ENCODE measurements around the gene CFAP161.
A peak's percentile ranks its signal among the peaks of the same experiment; 100 is the strongest.

Gene CFAP161

DNA sequence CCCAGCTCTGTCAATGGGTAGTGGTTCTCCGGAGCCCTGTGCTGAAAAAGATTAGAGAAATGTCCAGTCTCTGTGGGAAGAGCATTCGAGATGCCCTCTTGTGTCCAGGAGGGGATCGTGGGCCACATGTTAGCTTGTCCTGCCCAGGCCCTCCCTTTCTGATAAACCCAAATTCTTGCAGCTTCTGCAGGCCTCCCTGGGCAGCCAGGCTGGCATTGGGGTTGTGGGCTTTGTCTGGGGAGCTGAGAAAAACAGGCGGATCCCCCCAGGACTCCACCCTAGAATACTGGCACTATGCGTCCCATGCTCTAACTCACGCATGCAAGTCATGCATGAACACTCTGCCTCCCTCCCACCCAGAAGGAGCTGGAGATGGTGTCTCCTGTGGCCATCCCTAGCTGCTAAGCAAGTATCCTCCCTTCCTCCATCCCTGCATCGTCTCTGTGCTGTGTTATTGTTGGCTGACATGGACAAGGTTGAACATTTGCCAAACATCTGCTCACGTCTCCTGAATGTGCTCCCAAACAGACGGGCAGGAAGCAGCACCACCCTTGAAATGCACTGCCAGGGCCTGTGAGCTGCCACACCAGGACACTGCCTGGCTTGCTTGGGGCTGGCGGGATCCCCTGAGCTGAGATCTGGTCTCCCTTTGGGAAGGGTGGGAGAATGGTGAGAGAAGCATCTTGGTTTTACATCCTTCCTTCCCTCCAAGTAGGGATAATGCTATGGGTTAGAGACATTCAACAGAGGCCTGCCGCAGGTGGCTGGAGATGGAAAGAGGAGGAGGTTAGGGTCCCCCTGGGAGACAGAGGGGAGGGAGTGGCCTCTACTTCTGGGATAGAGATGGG lies 26.5 kb downstream of the CFAP161 start:
- no peak for DNase-seq

DNA sequence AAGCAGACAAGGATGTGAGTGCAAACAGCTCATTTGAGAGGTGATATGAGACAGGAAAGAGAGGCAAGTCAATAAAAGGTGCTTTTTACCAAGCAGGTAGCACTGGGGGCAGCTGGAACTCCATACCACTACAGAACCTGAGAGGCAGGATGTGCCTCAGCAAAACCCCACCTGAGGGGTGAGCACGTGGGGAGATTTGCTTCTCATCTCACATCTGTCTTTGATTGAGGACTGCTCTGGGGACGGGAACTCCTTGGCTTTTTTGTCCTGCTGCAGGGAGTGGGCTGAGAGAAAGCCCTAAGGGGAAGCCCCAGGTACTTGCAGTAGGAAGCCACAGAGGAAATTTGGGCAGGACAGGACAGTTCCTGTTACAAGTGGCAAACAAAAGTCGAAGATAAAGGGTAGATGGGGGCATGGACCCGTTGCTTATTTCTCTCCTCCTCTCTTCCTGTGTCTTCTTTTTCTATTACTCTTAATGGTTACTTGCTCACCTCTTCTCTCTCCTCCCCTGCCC lies 27.1 kb downstream of the CFAP161 start:
- DNase-seq: no peak

DNA sequence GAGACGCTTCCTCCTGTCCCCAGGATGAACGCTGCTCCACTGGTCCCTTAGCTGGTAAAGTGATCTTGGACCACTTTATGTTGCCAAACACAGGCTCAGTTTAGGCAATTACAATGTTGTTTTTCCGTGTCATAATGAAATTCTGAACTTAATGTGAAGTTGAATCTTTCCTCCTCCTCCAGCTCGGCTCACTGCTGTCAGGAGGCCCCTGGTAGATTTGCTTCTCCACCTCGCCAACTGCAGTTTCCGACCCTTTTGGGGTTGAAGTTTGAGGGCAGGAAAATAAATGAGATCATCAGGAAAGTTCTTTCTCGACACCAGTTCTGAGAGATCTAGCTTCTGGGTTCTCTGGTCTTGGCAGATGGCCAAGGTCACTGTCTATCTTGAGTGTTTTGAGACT lies 27.8 kb downstream of the CFAP161 start:
- peak; percentile 28 for DNase-seq

DNA sequence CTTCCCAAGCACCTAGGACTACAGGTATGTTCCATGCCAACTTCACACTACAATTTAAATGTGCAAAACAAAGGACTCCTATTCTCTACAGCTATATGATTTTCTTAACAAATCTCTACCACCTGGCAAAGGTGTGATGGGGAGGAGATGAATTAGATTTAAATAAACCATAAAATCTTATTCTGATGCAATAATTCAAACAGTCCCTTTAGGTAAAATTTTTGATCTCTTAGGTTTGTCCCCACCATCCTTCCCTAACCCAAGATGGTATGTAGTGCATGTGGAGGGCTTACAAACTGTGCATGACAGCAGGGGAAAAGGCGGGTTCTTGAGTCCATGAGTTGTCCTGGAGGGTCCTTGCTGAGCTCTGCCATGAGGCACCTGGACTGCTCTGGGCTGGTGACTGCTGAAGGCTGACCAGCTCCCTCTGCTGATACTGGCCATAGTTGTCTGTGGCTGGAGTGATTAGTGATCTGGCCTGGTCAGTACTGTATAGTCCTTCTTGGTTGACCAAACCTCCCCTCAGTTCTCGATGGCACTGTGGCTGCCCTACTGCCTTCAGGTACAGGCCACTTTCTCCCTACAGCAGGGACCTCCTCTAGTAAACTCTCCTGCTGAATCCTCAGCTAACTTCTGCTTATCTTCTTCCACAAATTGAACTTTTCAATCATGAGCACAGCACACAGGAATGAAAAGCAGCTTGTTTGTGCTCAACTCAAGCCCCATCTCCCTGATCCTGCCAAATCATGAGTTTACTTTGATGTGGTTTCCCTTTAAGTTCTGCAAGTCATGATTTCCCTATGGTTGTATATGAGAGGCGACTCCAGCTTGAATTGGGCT lies 30.1 kb downstream of the CFAP161 start:
- DNase-seq: peak; percentile 82

DNA sequence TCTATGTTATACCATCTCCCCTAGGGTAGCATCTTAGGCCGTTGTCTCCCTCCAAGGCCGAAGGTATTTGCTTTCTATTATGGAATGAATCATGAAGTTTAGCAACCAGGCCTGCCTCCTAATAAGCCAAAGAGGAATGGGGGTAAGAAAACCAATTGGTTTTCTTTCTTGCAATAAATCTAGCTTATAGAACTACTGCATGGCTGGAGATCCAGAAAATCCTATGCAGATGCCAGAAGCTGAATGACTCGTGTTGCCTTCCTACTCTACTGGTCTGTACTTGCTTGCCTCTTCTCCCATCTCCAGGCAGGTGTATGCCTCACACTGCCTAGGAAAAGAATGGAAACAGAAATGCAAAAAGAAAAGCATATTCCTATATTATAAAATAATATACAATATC lies 31.5 kb downstream of the CFAP161 start:
- no peak for DNase-seq

DNA sequence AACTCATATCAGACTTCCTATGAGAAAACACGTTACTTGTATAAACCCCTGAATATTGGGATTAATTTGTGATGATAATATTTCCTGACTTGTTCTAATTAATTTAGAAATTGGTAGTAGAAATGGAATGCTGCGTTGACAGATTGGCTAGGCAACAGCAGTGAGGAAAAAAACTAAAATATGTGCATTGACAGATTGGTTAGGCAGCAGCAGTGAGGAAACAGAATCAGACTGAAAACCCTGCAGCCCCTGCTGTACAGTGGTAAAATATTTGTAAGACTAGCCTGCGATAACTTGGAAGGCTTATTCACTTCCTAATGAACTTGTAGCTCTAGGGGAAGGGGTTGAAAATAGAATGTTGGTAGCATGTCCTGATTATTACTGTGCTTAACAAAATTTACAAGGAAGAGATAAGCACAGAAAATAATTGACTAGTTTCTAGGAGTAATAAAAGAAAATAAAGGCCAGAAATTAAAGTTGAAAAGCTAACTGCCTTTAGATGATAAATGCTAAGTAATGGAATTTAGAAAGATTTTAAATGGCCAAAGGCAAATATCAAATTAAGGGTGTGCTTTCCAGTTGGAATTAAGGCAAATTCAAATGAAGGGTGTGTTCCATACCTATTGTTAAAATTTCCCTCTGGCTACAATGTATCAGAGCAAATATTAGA lies 32.7 kb downstream of the CFAP161 start:
- DNase-seq: no peak

DNA sequence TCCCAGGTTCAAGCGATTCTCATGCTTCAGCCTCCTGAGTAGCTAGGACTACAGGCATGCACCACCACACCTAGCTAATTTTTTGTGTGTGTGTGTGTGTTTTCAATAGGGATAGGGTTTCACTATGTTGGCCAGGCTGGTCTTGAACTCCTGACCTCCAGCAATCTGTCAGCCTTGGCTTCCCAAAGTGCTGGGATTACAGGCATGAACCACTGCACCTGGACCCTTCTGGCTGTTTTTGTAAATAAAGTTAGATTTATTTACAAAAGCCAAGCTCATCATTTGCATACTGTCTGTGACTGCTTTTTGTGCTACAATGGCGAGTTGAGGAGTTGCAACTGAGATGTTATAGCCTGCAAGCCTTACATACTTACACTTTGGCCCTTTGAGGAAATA lies 34.1 kb downstream of the CFAP161 start:
- DNase-seq: no peak

DNA sequence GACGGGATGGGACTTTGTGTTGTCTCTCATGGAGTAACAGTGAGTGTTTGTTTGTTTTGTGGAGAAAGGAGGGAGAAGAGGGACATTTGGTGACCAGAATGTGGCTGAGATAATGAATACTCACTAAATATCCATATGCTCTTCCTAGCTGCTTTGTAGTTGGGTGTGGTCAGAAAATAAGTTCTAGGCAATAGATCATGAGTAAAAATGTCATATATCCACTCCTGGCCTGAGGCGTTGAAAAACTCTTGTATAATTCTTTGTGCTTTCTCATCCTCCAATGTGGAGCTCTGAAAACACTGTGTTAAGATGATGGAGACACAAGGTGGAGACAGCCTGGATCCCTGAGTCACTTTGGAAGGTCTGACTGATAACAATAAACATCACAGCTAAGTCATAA lies 34.6 kb downstream of the CFAP161 start:
- peak; percentile 13 for DNase-seq

DNA sequence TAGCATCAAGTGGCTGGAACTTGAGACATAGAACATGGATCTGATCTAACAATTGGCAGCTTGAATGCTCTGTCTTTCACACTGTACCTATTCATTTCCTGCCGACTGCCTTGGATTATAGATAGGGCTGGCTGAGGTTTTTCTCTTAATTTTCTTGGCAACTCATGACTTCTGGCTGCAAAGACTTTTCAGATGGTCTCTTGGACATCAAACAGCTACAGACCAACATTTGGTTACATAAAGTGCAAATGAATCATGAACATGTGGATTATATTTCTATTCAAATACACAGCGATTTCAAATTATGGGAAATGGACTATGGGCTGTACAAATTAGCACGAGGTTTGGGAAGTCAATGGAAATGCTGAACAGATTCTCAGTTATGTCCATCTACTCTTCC lies 36.4 kb downstream of the CFAP161 start:
- peak; percentile 31 for DNase-seq

DNA sequence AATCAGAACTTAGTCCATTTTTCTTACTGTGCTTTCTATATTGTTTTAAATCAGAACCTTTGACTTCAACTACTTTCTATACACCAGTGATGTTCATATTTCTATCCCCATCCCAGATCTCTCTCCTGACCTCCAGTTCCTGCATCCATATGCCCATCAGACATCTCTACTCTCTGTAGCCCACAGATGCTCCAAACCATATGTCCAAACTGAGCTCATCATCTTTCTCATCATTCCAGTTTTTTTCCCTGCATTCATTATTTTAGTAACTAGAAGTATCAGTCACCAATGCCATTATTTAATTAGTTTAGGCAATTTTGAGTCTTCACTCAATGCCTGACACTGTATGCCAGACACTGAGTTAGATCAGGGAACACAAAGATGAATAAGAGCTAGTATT lies 37.2 kb downstream of the CFAP161 start:
- no peak for DNase-seq

DNA sequence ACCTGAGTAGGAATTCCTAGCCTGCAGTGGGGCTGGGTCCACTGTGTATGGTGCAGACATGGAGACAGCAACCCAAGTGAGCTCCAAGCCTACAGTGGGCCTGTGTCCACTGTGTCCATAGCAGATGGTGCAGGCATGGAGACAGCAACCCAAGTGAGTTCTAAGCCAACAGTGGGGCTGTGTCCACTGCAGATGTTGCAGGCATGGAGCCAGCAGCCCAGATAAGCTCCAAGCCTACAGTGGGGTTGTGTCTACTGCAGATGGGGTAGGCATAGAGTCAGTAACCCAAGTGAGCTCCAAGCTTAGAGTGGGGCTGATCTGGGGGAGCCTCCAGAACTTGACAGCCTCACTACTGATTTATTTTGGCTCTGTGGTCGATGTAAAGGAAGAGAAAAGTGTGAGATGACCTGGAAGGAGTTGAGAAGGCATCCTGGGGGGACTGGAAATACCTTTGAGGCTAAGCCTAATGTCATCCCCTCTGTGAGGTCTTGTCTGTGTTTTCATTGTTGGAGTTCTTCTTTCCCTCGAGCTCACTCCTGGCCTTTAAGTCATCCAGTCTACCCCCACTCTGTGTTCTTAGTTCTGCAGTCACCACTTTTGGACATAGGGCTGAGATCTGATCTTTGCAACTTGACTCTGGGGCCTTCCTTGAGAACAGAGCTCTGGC lies 40.2 kb downstream of the CFAP161 start:
- DNase-seq: peak; percentile 14

DNA sequence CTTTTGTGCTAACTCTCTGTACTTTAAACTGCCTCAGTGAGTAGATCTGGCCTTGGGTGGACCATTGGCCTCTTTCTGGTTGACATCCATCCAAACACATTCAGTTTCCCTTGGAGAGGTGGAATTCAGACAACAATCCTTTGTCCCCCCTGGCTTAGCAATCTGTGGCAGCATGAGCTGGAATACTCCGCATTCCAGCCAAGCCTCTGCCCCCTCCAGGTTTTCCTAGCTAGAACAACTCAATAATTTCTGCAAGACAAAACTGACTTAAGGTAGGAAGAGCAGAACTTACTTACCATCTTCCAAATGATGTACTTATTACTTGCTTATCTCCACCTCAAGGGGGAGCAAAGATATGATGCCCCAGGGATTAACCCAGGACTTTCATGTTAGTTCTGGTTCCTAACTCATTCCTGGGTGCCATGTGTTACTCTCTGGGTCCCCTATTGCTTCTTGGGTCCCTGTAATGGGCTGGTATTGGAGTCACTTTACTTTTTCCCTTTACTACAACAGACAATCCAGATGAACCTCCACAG lies 40.8 kb downstream of the CFAP161 start:
- no peak for DNase-seq

DNA sequence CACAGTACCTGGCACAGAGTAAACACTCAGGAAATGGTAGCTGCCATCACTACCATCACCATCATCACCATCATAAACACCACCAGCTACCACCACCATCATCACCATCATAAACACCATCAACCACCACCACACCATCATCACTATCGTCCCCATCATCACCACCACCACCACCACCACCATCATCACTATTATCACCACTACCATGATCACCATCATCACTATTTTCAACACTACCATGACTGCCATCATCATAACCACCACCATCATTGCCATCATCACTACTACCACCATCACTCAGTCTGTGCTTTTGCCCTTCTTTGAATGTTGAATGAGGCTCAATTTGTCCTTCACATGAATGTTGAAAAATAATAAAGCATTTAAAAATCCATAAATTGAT lies 41.4 kb downstream of the CFAP161 start:
- DNase-seq: no peak

DNA sequence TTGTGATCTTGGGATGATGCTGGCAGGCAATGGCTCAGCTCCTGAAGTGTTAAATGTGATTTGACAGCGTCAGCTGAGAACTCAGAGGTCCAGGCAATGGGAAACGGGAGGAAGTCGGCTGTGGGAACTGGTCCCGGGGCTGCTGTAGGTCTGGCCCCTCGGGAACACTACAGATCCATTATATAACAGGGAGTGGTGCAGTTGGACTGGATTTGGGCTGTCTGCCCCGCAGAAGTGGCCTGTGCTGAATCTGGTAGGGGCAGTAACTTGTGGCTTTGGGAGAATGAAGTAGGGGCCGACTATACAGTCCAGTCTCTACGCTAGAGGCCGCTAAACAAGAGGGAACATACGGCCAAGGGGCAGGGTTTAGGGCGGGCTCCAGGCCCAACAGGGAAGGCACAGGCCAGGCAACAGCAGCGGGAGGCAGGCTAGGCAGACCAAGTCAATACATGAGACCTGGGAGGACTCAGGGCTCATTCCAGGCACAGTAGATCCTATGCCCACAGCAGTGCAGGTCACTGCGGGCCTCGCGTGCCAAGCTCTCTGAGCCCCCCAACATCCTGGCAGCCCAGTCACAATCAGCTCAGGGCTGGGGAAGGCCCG lies 42.3 kb downstream of the CFAP161 start:
- DNase-seq: no peak

DNA sequence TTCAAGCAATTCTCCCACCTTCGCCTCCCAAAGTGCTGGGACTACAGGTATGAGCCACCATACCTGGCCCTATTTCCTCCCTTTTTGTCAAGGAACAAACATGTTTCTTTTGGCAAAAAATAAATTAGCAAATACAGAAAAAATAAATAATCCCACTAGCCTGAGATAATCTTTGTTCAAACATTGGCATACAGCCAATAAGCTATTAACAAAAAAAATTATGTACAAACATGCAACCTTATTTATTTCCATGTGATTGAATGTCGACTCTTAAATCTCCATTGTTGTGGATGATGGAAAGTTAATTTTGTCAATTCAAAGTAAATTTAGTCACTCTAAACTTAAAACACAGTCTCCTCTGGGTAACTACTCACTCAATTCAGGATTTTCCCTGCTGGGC lies 44.3 kb downstream of the CFAP161 start:
- no peak for DNase-seq

DNA sequence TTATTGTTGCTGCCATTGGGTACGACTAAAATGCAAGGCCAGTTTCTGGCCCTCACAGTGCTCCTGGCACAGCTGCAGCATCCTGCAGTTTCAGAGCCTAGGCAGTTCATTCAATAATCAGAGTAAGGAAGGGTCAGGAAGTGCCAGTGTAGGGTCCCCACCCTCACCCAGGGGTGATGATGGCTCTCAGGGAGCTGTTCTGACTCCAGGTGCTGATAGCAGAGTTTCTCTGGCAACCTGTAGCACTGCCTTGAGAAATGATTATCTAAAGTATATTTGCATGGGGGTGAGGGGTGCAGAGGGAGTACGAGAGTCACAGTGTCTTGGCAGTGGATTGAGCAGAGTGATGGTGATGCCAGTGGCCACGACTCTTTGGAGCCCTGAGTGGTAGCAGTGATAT lies 47.1 kb downstream of the CFAP161 start:
- peak; percentile 16 for DNase-seq

DNA sequence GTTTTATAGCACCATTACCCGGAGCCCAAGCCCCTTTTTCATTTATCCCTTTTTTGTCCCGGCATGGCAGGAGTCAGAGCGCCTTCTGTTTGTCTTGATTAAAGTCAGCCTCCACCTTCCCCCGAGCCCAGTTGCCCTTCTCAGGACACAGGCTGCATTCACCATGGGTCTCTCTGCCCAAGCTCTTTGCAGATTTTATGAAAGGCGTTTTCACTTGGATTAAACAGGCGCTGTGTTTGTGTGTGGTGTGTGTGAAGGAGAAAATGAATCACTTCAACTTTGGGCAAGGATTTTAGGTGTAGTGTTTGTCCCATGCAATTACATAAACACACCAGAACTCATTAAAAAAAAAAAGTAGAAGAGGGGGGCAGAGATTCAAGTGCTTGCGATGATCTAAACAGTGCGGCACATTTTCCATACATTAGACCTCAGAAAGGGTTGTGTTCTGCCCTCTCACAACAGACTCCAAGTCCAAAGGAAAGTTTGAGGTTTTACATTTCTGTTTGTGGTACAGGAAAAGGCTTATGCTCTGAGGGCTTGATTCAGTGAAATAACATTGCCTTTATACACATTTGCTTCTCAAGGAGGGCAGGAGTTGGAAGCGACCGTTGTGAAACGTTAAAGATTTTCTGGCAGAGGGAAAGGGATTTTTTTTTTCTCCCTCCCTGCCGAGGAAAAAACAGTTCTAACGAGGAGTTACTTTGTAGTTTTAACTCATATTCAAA lies 48.1 kb downstream of the CFAP161 start:
- no peak for DNase-seq

DNA sequence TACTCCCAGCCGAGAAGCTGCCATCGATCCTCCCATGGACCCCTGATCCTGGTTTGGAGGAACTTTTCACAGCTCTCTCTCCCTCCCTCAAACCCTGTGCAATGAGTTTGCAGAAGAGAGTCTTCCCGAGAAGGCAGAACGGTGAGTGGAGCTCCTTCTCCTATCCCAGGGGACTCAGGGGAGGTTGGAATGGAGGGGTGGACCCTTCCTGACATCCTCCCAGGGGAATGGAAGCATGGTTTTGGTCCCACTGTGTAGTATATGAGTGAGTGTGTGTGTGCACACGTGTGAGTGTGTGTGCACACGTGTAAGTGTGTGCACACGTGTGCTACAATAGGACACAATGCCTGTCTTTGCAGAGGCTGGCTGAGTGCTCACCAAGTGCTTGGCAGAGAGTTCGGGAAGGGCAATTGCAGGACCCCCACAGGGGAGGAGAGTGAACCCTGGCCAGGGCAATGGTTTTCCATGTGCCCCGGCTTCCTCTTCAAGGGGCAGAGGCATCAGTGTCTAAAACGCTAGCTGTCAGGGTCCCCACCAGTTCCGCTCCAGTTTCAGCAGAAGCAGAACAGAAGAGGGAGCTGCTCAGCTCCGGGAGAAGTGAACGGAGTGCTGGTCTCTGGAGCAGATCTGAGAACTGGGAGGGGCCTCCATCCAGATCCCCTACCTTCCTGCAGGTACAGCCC lies 48.8 kb downstream of the CFAP161 start:
- DNase-seq: no peak

DNA sequence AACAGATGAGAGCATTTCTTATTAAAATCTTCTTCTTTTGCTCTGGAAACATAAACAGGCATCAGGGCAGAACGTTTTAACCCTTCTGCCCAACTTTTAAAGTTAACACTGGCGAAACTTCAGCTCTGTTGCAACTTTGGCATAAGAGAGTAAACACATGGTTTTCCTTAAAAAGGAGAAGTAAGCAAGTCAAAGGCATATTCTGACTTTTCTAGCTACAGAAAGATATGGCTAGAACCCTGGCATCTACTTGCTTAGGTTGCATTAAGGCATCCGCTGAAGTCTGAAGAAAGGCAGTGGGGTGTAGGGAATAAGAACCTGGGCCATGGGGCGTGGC lies 49.3 kb downstream of the CFAP161 start:
- DNase-seq: peak; percentile 29

DNA sequence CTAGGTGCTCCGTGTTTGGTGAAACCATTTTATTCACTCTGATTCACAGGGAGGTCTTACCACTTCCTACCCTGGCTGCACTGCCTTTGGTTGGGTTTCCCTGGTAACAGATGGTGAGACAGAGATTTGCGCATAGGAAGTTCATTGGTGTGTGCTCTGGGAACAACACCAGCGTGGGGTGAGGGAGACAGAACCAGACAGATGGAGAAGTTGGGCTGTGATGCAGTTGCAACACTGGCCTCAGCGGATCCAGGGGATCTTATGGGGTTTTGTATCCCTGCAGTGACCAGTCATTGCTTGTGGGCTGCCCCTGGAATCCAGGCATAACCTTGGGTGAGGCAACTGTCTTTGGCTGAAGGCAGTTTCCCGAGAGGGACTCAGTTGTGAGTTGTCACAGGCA lies 50.1 kb downstream of the CFAP161 start:
- no peak for DNase-seq

Measured in hematopoietic multipotent progenitor cell treated with erythropoietin and hydrocortisone succinate and interleukin-3 and kit ligand, for 6 days (in vitro differentiated cells).